Panc1 (cell line): ENCODE results near the gene PLCG1. TPM values are rescaled to one million over a fixed set of nuclear protein-coding genes. Genes with fewer than 3 reads are reported as not detected.

ENCODE experiments used
- ATAC-seq: fragments of 200-7000 bp; cut with Tn5 transposase; 2 replicates; pipeline ENCODE4 v1.9.1; 2020; ENCODE audit warnings: mild to moderate bottlenecking, moderate library complexity
- BruUV-seq: library from RNA; stranded (reverse); fragments of 400-500 nt; replicated peaks from 2 replicates; lab custom pipeline; 2021; lab: Mats Ljungman, UMichigan
- CTCF ChIA-PET: fragments of 300-600 bp; sonication (Branson Sonifier 250); formaldehyde crosslinking; loops from one replicate; lab custom pipeline; 2022; ENCODE audit warnings: antibody characterized with exemption; lab: Charles Lee
- POLR2A ChIA-PET: fragments of 300-600 bp; sonication (Branson Sonifier 250); formaldehyde crosslinking; loops from one replicate; lab custom pipeline; 2022; ENCODE audit warnings: antibody characterized with exemption; lab: Charles Lee
- DNase-seq: peaks from one replicate; pipeline ENCODE4 v3.0.0-alpha.2; 2010; ENCODE audit warnings: low read depth, low spot score
- H3K27ac ChIP-seq: 2 replicates; pipeline ENCODE4 v1.5.1; 2011; ENCODE audit warnings: mild to moderate bottlenecking, low read length, inconsistent platforms
- H3K27me3 ChIP-seq: fragments of 200-500 bp; sonication (Bioruptor generic); 2 replicates; pipeline ENCODE4 v1.6.0; 2014; ENCODE audit warnings: low read length, inconsistent platforms; ENCODE audit not compliant: control insufficient read depth, insufficient read depth
- H3K36me3 ChIP-seq: fragments of 200-500 bp; sonication (Bioruptor generic); 2 replicates; pipeline ENCODE4 v1.5.1; 2014; ENCODE audit warnings: inconsistent platforms, mild to moderate bottlenecking, low read length, moderate library complexity; ENCODE audit not compliant: control insufficient read depth, insufficient read depth
- H3K4me1 ChIP-seq: 2 replicates; pipeline ENCODE4 v1.5.1; 2011; ENCODE audit warnings: inconsistent platforms, mild to moderate bottlenecking, low read length, moderate library complexity; ENCODE audit not compliant: control insufficient read depth, insufficient read depth
- H3K4me3 ChIP-seq, 2 experiments: 2 replicates each; pipeline ENCODE4 v1.5.1; 2011 to 2012; ENCODE audit warnings: low read depth in 2 of 2, low read length in 2 of 2, mild to moderate bottlenecking in 2 of 2, inconsistent platforms in 1 of 2, moderate library complexity in 1 of 2
- H3K9me3 ChIP-seq: fragments of 200-500 bp; sonication (Bioruptor generic); 2 replicates; pipeline ENCODE4 v1.5.1; 2014; ENCODE audit warnings: low read depth, mild to moderate bottlenecking, inconsistent platforms, low read length, moderate library complexity; ENCODE audit not compliant: control insufficient read depth, insufficient read depth
- CTCF ChIP-seq: fragments of 450-650 bp; IDR thresholded peaks from 2 replicates; pipeline ENCODE4 v1.5.1; 2017; ENCODE audit warnings: mild to moderate bottlenecking
- POLR2AphosphoS5 ChIP-seq: IDR thresholded peaks from 2 replicates; pipeline ENCODE4 v1.6.1; 2012; ENCODE audit warnings: mild to moderate bottlenecking, low read depth, low read length, moderate library complexity
- REST ChIP-seq, 2 experiments: IDR thresholded peaks; 2 replicates each; pipeline ENCODE4 v1.6.1; 2011 to 2012; ENCODE audit warnings: low read depth in 2 of 2, control low read depth in 1 of 2, low read length in 1 of 2, mild to moderate bottlenecking in 1 of 2, moderate library complexity in 1 of 2; ENCODE audit not compliant: insufficient read depth in 1 of 2
- SIN3A ChIP-seq: IDR thresholded peaks from 2 replicates; pipeline ENCODE4 v1.6.1; 2012; ENCODE audit warnings: low read depth, mild to moderate bottlenecking, low read length, moderate library complexity, borderline replicate concordance; ENCODE audit not compliant: insufficient read depth
- TCF7L2 ChIP-seq: IDR thresholded peaks from 2 replicates; pipeline ENCODE4 v1.6.1; 2011; ENCODE audit warnings: mild to moderate bottlenecking, low read depth, low read length, inconsistent platforms
- in situ Hi-C: cut with HindIII; loops from 2 replicates; pipeline ENCODE4 v1.10.0; 2016; ENCODE audit warnings: low sequenced_read_pairs, low pct_unique_long_range_greater_than_20kb
- intact Hi-C: fragments of 100-400 bp; cut with micrococcal nuclease; formaldehyde crosslinking; loops from one replicate; pipeline ENCODE4 v1.10.0; 2022; ENCODE audit not compliant: unreplicated experiment
- total RNA-seq: library from RNA; stranded (reverse); gene quantifications from one replicate; pipeline ENCODE4 v1.2.1, GENCODE V29; 2021; ENCODE audit not compliant: unreplicated experiment

Gene PLCG1
- total RNA-seq, 1 experiment from 2014 or later, result 159 TPM

DNA sequence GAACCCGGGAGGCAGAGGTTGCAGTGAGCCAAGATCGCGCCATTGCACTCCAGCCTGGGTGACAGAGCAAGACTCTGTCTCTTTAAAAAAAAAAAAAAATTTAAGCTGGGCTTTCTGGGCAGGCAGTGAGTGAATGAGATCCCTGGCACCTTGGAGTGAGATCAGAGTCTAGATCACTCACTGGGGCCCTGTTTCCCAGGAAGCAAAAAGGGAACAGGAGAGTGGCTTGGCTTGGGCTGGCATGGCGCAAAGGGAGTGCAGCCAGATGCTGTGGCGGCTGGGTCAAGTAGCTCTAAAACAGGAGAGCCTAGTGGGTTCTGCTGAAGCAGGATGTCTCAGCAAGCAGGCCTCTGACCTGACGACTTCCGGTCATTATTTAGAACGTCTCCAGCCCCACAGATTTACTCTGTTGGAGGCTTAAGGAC is 10.4 kb downstream of the PLCG1 start:
- no peak for ATAC-seq
- H3K27ac ChIP-seq, result no peak overlapping the region
- no peak for TF ChIP-seq TCF7L2
- no peak for TF ChIP-seq REST (IDR thresholded peaks at IDR 0.05; ENCODE audit: insufficient read depth in 1 of 2, low read depth in 2 of 2, low read length in 1 of 2)
- no peak for TF ChIP-seq SIN3A
- TF ChIP-seq CTCF, result no peak
- TF ChIP-seq POLR2AphosphoS5, result no peak
- H3K4me3 ChIP-seq, result no peak overlapping the region
- no peaks in the 10 kb centered on the region for H3K36me3 ChIP-seq
- CTCF ChIA-PET, result no interaction called here
- H3K4me1 ChIP-seq, result no peaks in the 10 kb centered on the region
- DNase-seq, result no peak
- no TSS peak for BruUV-seq
- POLR2A ChIA-PET, result no interaction called here
- in situ Hi-C loops (no loop called here), intact Hi-C loops (no loop called here)
- no peaks in the 10 kb centered on the region for H3K27me3 ChIP-seq
- no peaks in the 10 kb centered on the region for H3K9me3 ChIP-seq

- Histone ChIP-seq H3K4me3 (no peak overlapping the region), H3K4me1 (no peaks in the 10 kb centered on the region), H3K27me3 (no peaks in the 10 kb centered on the region), H3K9me3 (no peaks in the 10 kb centered on the region), H3K27ac (no peak overlapping the region), H3K36me3 (no peaks in the 10 kb centered on the region)
- ChIA-PET POLR2A (interaction anchor here (0.6 kb wide), 1 partner anchor 27 kb away, joined by 3 read pairs; no protein-coding TSS in a partner anchor), CTCF (no interaction called here)
- TF ChIP-seq SIN3A (no peak), POLR2AphosphoS5 (no peak), REST (IDR thresholded peaks at IDR 0.05; ENCODE audit: insufficient read depth in 1 of 2, low read depth in 2 of 2, low read length in 1 of 2) (no peak), CTCF (no peak), TCF7L2 (no peak)
- intact Hi-C loops (no loop called here), in situ Hi-C loops (no loop called here)
- DNase-seq (no peak), ATAC-seq (no peak)
- no TSS peak for BruUV-seq
Observed at GRCh38 chr20:41148942-41149341, 11.6 kb downstream of the PLCG1 start.
